ENCODE measurements around the gene NKD2. TPM values are rescaled to one million over a fixed set of nuclear protein-coding genes. Genes with fewer than 3 reads are reported as not detected.

Gene NKD2
- total and polyA plus RNA-seq, 5 donors from 2014 or later: not detected

- no peaks in the 10 kb centered on the region for H3K9me3 Mint-ChIP-seq
- H3K36me3 ChIP-seq (ENCODE audit: control insufficient read depth, insufficient read depth, low read length): peaks cover 22% of the 10 kb centered on the region
- no peaks in the 10 kb centered on the region for H3K27me3 Mint-ChIP-seq
- DNase-seq (no peak), ATAC-seq (ENCODE audit: low read depth in 2 of 2) (no peak)
- H3K4me3 ChIP-seq (ENCODE audit: low read depth, low read length): no peak overlapping the region
- no peaks in the 10 kb centered on the region for H3K4me1 Mint-ChIP-seq
- H3K9me3 ChIP-seq (ENCODE audit: control insufficient read depth in 2 of 2, low read length in 2 of 2): no peaks in the 10 kb centered on the region
- H3K27ac ChIP-seq (ENCODE audit: insufficient read depth, low read length, poor library complexity, severe bottlenecking): no peak overlapping the region
- no peaks in the 10 kb centered on the region for H3K4me1 ChIP-seq (ENCODE audit: control insufficient read depth, insufficient read depth, low read length, poor library complexity, severe bottlenecking)
- H3K27ac Mint-ChIP-seq: no peak overlapping the region
- H3K4me3 Mint-ChIP-seq: no peak overlapping the region
- H3K36me3 Mint-ChIP-seq: peaks cover 7% of the 10 kb centered on the region
- H3K27me3 ChIP-seq (ENCODE audit: control insufficient read depth, insufficient read depth, low read length): no peaks in the 10 kb centered on the region
Measured at GRCh38 chr5:1074816-1075554, 66.4 kb downstream of the NKD2 start.

DNA sequence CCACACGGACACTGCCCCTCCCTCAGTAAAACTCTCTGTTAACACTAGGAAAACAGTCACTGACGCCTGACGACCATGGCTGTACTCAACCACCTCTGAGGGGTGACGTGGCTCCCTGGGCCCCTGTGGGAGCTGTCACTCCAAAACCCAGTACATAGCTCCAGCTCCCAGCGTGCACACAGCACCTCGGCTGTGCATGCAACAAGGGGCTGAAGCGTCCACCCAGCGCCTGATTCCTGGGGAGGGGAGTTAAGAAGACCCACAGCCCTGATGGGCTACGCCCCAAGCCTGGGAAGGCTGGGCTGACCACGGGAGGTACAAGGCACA lies 66.9 kb downstream of the NKD2 start:
- no peak overlapping the region for H3K4me3 Mint-ChIP-seq
- peaks cover 7% of the 10 kb centered on the region for H3K36me3 Mint-ChIP-seq
- no peak for ATAC-seq (ENCODE audit: low read depth in 2 of 2)

GRCh38 chr5:1075931-1076330 lies 67.3 kb downstream of the NKD2 start:
- Histone ChIP-seq H3K36me3 (ENCODE audit: control insufficient read depth, insufficient read depth, low read length) (peaks cover 25% of the 10 kb centered on the region), H3K27ac (ENCODE audit: insufficient read depth, low read length, poor library complexity, severe bottlenecking) (no peak overlapping the region), H3K4me1 (ENCODE audit: control insufficient read depth, insufficient read depth, low read length, poor library complexity, severe bottlenecking) (no peaks in the 10 kb centered on the region), H3K4me3 (ENCODE audit: low read depth, low read length) (no peak overlapping the region), H3K9me3 (ENCODE audit: control insufficient read depth in 2 of 2, low read length in 2 of 2) (no peaks in the 10 kb centered on the region), H3K27me3 (ENCODE audit: control insufficient read depth, insufficient read depth, low read length) (no peaks in the 10 kb centered on the region)
- DNase-seq: no peak
- Mint-ChIP-seq H3K36me3 (peaks cover 11% of the 10 kb centered on the region), H3K27me3 (no peaks in the 10 kb centered on the region), H3K9me3 (no peaks in the 10 kb centered on the region), H3K4me3 (no peak overlapping the region), H3K4me1 (peaks cover 0 to 1% (median 0%) of the 10 kb centered on the region in 4 donors), H3K27ac (no peak overlapping the region)
- no peak for ATAC-seq (ENCODE audit: low read depth in 2 of 2)

More for the DNA sequence above, 66.9 kb downstream of the NKD2 start:
- Mint-ChIP-seq H3K9me3 (no peaks in the 10 kb centered on the region), H3K4me1 (no peaks in the 10 kb centered on the region), H3K27ac (no peak overlapping the region), H3K27me3 (no peaks in the 10 kb centered on the region)
- Histone ChIP-seq H3K4me3 (ENCODE audit: low read depth, low read length) (no peak overlapping the region), H3K27me3 (ENCODE audit: control insufficient read depth, insufficient read depth, low read length) (no peaks in the 10 kb centered on the region), H3K36me3 (ENCODE audit: control insufficient read depth, insufficient read depth, low read length) (peaks cover 24% of the 10 kb centered on the region), H3K4me1 (ENCODE audit: control insufficient read depth, insufficient read depth, low read length, poor library complexity, severe bottlenecking) (no peaks in the 10 kb centered on the region), H3K27ac (ENCODE audit: insufficient read depth, low read length, poor library complexity, severe bottlenecking) (no peak overlapping the region), H3K9me3 (ENCODE audit: control insufficient read depth in 2 of 2, low read length in 2 of 2) (no peaks in the 10 kb centered on the region)
- no peak for DNase-seq

GRCh38 chr5:1076406-1076805 lies 67.8 kb downstream of the NKD2 start:
- H3K27me3 ChIP-seq (ENCODE audit: control insufficient read depth, insufficient read depth, low read length): no peaks in the 10 kb centered on the region
- H3K9me3 ChIP-seq (ENCODE audit: control insufficient read depth in 2 of 2, low read length in 2 of 2): no peaks in the 10 kb centered on the region
- H3K36me3 ChIP-seq (ENCODE audit: control insufficient read depth, insufficient read depth, low read length): peaks cover 30% of the 10 kb centered on the region
- DNase-seq (no peak), ATAC-seq (ENCODE audit: low read depth in 2 of 2) (no peak)
- no peaks in the 10 kb centered on the region for H3K4me1 ChIP-seq (ENCODE audit: control insufficient read depth, insufficient read depth, low read length, poor library complexity, severe bottlenecking)
- H3K27ac Mint-ChIP-seq: peak overlapping the region in 1 of 3 donors; percentile 79
- H3K27me3 Mint-ChIP-seq: no peaks in the 10 kb centered on the region
- H3K4me3 Mint-ChIP-seq: no peak overlapping the region
- peaks cover 16% of the 10 kb centered on the region for H3K36me3 Mint-ChIP-seq
- no peak overlapping the region for H3K27ac ChIP-seq (ENCODE audit: insufficient read depth, low read length, poor library complexity, severe bottlenecking)
- no peak overlapping the region for H3K4me3 ChIP-seq (ENCODE audit: low read depth, low read length)
- H3K4me1 Mint-ChIP-seq: peaks cover 0 to 3% (median 0%) of the 10 kb centered on the region in 4 donors
- no peaks in the 10 kb centered on the region for H3K9me3 Mint-ChIP-seq

DNA sequence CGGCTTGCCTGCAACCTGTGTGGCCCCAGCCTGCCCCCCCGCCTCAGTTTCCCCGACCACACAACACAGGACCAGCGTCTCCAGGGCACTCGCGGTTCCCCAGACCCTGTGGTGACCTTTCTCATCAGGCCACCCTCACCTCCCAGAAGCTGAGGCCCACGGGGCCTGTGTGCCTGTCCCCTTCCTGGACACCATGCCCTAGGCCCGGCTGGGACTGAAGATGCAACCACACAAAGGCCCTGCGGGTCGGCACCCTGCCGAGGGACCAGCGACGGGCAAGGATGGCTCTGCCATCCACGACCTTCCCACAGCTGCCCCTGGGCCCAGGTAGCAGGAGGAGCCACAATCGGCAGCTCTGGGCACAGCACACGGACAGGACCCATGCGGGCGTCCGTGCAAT lies 68.4 kb downstream of the NKD2 start:
- Histone ChIP-seq H3K4me1 (ENCODE audit: control insufficient read depth, insufficient read depth, low read length, poor library complexity, severe bottlenecking) (no peaks in the 10 kb centered on the region), H3K27me3 (ENCODE audit: control insufficient read depth, insufficient read depth, low read length) (no peaks in the 10 kb centered on the region), H3K9me3 (ENCODE audit: control insufficient read depth in 2 of 2, low read length in 2 of 2) (no peaks in the 10 kb centered on the region), H3K36me3 (ENCODE audit: control insufficient read depth, insufficient read depth, low read length) (peaks cover 31% of the 10 kb centered on the region), H3K27ac (ENCODE audit: insufficient read depth, low read length, poor library complexity, severe bottlenecking) (no peak overlapping the region), H3K4me3 (ENCODE audit: low read depth, low read length) (no peak overlapping the region)
- ATAC-seq (ENCODE audit: low read depth in 2 of 2) (no peak), DNase-seq (no peak)
- no peak overlapping the region for H3K27ac Mint-ChIP-seq
- H3K4me3 Mint-ChIP-seq: no peak overlapping the region
- no peaks in the 10 kb centered on the region for H3K27me3 Mint-ChIP-seq
- no peaks in the 10 kb centered on the region for H3K9me3 Mint-ChIP-seq
- H3K36me3 Mint-ChIP-seq: peaks cover 16% of the 10 kb centered on the region
- H3K4me1 Mint-ChIP-seq: peaks cover 0 to 3% (median 0%) of the 10 kb centered on the region in 4 donors

- Histone ChIP-seq H3K27me3 (ENCODE audit: control insufficient read depth, insufficient read depth, low read length) (no peaks in the 10 kb centered on the region), H3K4me3 (ENCODE audit: low read depth, low read length) (no peak overlapping the region), H3K27ac (ENCODE audit: insufficient read depth, low read length, poor library complexity, severe bottlenecking) (no peak overlapping the region), H3K4me1 (ENCODE audit: control insufficient read depth, insufficient read depth, low read length, poor library complexity, severe bottlenecking) (no peaks in the 10 kb centered on the region), H3K9me3 (ENCODE audit: control insufficient read depth in 2 of 2, low read length in 2 of 2) (no peaks in the 10 kb centered on the region), H3K36me3 (ENCODE audit: control insufficient read depth, insufficient read depth, low read length) (peaks cover 31% of the 10 kb centered on the region)
- DNase-seq (no peak), ATAC-seq (ENCODE audit: low read depth in 2 of 2) (no peak)
- no peak overlapping the region for H3K27ac Mint-ChIP-seq
- H3K36me3 Mint-ChIP-seq: peaks cover 16% of the 10 kb centered on the region
- H3K4me1 Mint-ChIP-seq: peaks cover 0 to 3% (median 0%) of the 10 kb centered on the region in 4 donors
- no peaks in the 10 kb centered on the region for H3K9me3 Mint-ChIP-seq
- H3K27me3 Mint-ChIP-seq: no peaks in the 10 kb centered on the region
- no peak overlapping the region for H3K4me3 Mint-ChIP-seq
Measured at GRCh38 chr5:1077491-1078020, 69.0 kb downstream of the NKD2 start.

DNA sequence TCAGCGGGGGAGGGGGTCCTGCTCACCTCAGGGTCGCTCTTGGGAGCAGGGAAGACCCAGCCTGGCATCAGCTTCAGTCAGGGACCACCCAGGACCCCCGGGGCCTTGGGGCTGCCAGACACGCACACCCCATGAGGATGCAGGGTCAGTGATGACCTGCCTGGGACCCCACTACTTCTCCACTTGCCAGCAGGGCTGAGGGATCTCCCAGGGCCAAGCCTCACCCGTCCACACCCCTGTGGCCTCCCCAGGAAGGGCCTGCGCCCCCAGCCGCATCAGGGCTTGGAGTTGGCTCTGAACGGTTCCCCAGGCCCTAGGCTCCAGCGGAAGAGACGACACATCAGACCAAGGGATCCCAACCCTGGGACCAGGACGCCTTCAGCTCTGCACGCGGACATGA lies 69.6 kb downstream of the NKD2 start:
- peaks cover 16% of the 10 kb centered on the region for H3K36me3 Mint-ChIP-seq
- no peak overlapping the region for H3K27ac ChIP-seq (ENCODE audit: insufficient read depth, low read length, poor library complexity, severe bottlenecking)
- H3K9me3 ChIP-seq (ENCODE audit: control insufficient read depth in 2 of 2, low read length in 2 of 2): no peaks in the 10 kb centered on the region
- H3K27me3 ChIP-seq (ENCODE audit: control insufficient read depth, insufficient read depth, low read length): no peaks in the 10 kb centered on the region
- no peak overlapping the region for H3K4me3 Mint-ChIP-seq
- no peak overlapping the region for H3K4me3 ChIP-seq (ENCODE audit: low read depth, low read length)
- no peaks in the 10 kb centered on the region for H3K9me3 Mint-ChIP-seq
- peaks cover 31% of the 10 kb centered on the region for H3K36me3 ChIP-seq (ENCODE audit: control insufficient read depth, insufficient read depth, low read length)
- no peak for ATAC-seq (ENCODE audit: low read depth in 2 of 2)
- H3K4me1 ChIP-seq (ENCODE audit: control insufficient read depth, insufficient read depth, low read length, poor library complexity, severe bottlenecking): no peaks in the 10 kb centered on the region
- H3K27ac Mint-ChIP-seq: no peak overlapping the region
- H3K4me1 Mint-ChIP-seq: peaks cover 0 to 3% (median 0%) of the 10 kb centered on the region in 4 donors
- no peaks in the 10 kb centered on the region for H3K27me3 Mint-ChIP-seq
- DNase-seq: no peak

GRCh38 chr5:1078851-1079250 lies 70.2 kb downstream of the NKD2 start:
- peaks cover 37% of the 10 kb centered on the region for H3K36me3 ChIP-seq (ENCODE audit: control insufficient read depth, insufficient read depth, low read length)
- H3K9me3 Mint-ChIP-seq: no peaks in the 10 kb centered on the region

More at GRCh38 chr5:1078851-1079250, 70.2 kb downstream of the NKD2 start:
- Mint-ChIP-seq H3K27ac (no peak overlapping the region), H3K36me3 (peaks cover 13% of the 10 kb centered on the region), H3K4me3 (no peak overlapping the region), H3K4me1 (peaks cover 0 to 3% (median 0%) of the 10 kb centered on the region in 4 donors), H3K27me3 (no peaks in the 10 kb centered on the region)
- Histone ChIP-seq H3K27me3 (ENCODE audit: control insufficient read depth, insufficient read depth, low read length) (no peaks in the 10 kb centered on the region), H3K4me3 (ENCODE audit: low read depth, low read length) (no peak overlapping the region), H3K4me1 (ENCODE audit: control insufficient read depth, insufficient read depth, low read length, poor library complexity, severe bottlenecking) (no peaks in the 10 kb centered on the region), H3K27ac (ENCODE audit: insufficient read depth, low read length, poor library complexity, severe bottlenecking) (no peak overlapping the region), H3K9me3 (ENCODE audit: control insufficient read depth in 2 of 2, low read length in 2 of 2) (no peaks in the 10 kb centered on the region)
- ATAC-seq (ENCODE audit: low read depth in 2 of 2) (no peak), DNase-seq (no peak)
